ENCODE measurements around the gene FAP. TPM values are rescaled to one million over a fixed set of nuclear protein-coding genes. Genes with fewer than 3 reads are reported as not detected.

Gene FAP
- total and polyA plus RNA-seq, 2 of the 8 experiments (the other 6 are each of a cell fraction or from before 2014, with no cell fraction given) = not detected

GRCh38 chr2:162232027-162232426 is 11.2 kb downstream of the FAP start:
- H2BK12ac ChIP-seq (ENCODE audit: low read depth, low read length) = no peak overlapping the region
- H2BK20ac ChIP-seq (ENCODE audit: low read length) = no peak overlapping the region
- H4K20me1 ChIP-seq (replicated peaks in 1 of 2; ENCODE audit: control insufficient read depth in 1 of 2, insufficient read depth in 2 of 2, low read length in 2 of 2) = no peaks in the 10 kb centered on the region
- H3K9ac ChIP-seq (replicated peaks in 1 of 4; ENCODE audit: extremely low read depth in 1 of 4, low read depth in 3 of 4, low read length in 3 of 4) = no peak overlapping the region
- H3K14ac ChIP-seq (ENCODE audit: insufficient read length) = no peak overlapping the region
- H3K18ac ChIP-seq (ENCODE audit: extremely low read depth, low read length) = no peak overlapping the region
- no peaks in the 10 kb centered on the region for H3K27me3 ChIP-seq (replicated peaks in 1 of 4; ENCODE audit: control insufficient read depth in 3 of 4, extremely low read depth in 1 of 4, insufficient read depth in 3 of 4, low read length in 3 of 4)
- peaks cover 0 to 9% of the 10 kb centered on the region in 2 experiments; a peak in 1 of 4 replicates for H3K9me3 ChIP-seq (ENCODE audit: insufficient read depth in 2 of 2, low read depth in 1 of 2, low read length in 1 of 2)
- no peaks in the 10 kb centered on the region for H3K79me1 ChIP-seq (ENCODE audit: low read depth, low read length)
- CTCF ChIA-PET (ENCODE audit: partially characterized antibody) = interaction anchor here (1.2 to 2.6 kb wide), 3 partner anchors 9 to 66 kb away, joined by 5 to 15 read pairs (median 13); no protein-coding TSS in a partner anchor
- H3K23me2 ChIP-seq (ENCODE audit: low read depth, low read length) = no peaks in the 10 kb centered on the region
- WGBS, 2 experiments (ENCODE audit: extremely low coverage in 1 of 2, insufficient coverage in 1 of 2, insufficient read length in 1 of 2, insufficient replicate concordance in 2 of 2, low coverage in 1 of 2, low lambda C conversion rate in 2 of 2, missing lambda C conversion rate in 1 of 2) = 90% methylated on average over 2 of the region's 2 CpGs; no CpG with 5 or more reads in 1 of the 2 experiments
- H2AK5ac ChIP-seq (ENCODE audit: low read depth, low read length) = no peak overlapping the region
- no peak overlapping the region for H4K91ac ChIP-seq (replicated peaks; ENCODE audit: insufficient read length, low read length)
- no peak overlapping the region for H2BK120ac ChIP-seq (replicated peaks; ENCODE audit: low read depth, low read length)
- no peak overlapping the region for H2BK15ac ChIP-seq (ENCODE audit: low read length)
- FAIRE-seq (no peak), DNase-seq (ENCODE audit: low read depth in 1 of 2, low spot score in 2 of 2) (no peak)
- no peaks in the 10 kb centered on the region for H3K4me1 ChIP-seq (replicated peaks in 1 of 4; ENCODE audit: control insufficient read depth in 3 of 4, insufficient read depth in 4 of 4, low read length in 3 of 4)
- no peak overlapping the region for H3K23ac ChIP-seq (ENCODE audit: insufficient read length)
- no peak overlapping the region for H4K8ac ChIP-seq (ENCODE audit: extremely low read depth, insufficient read depth, low read length)
- H2BK5ac ChIP-seq (ENCODE audit: low read depth, low read length) = no peak overlapping the region
- POLR2A ChIA-PET (ENCODE audit: partially characterized antibody) = no interaction called here
- H3K4ac ChIP-seq (replicated peaks; ENCODE audit: insufficient read length, low read depth, low read length) = no peak overlapping the region
- no peak overlapping the region for H2AFZ ChIP-seq (ENCODE audit: low read length)
- H3K4me2 ChIP-seq (ENCODE audit: insufficient read depth in 1 of 2, low read depth in 2 of 2, low read length in 2 of 2) = no peak overlapping the region
- H3K4me3 ChIP-seq (ENCODE audit: extremely low read depth in 1 of 4, insufficient read depth in 2 of 4, low read depth in 3 of 4, low read length in 4 of 4) = no peak overlapping the region
- H3K56ac ChIP-seq (replicated peaks; ENCODE audit: insufficient read length, low read depth, low read length) = no peak overlapping the region
- no peaks in the 10 kb centered on the region for H3K79me2 ChIP-seq (ENCODE audit: control insufficient read depth in 1 of 2, insufficient read depth in 2 of 2, low read length in 2 of 2)
- no peaks in the 10 kb centered on the region for H3K36me3 ChIP-seq (ENCODE audit: control insufficient read depth in 2 of 4, insufficient read depth in 4 of 4, low read length in 3 of 4)
- H3K27ac ChIP-seq (ENCODE audit: low read depth, low read length) = no peak overlapping the region
- no peak overlapping the region for H4K5ac ChIP-seq (ENCODE audit: insufficient read length, low read depth, low read length)
- TF ChIP-seq KDM5A (IDR thresholded peaks at IDR 0.05; ENCODE audit: low read length) = no peak
- no peak for TF ChIP-seq CBX5 (IDR thresholded peaks at IDR 0.05; ENCODE audit: low read depth, low read length)
- no peak for TF ChIP-seq YY1 (IDR thresholded peaks at IDR 0.05; ENCODE audit: low read depth, low read length)
- TF ChIP-seq POLR2A (IDR thresholded peaks at IDR 0.05; ENCODE audit: control extremely low read depth in 1 of 2, low read depth in 2 of 2, low read length in 2 of 2) = no peak
- TF ChIP-seq GABPA (IDR thresholded peaks at IDR 0.05; ENCODE audit: borderline replicate concordance, insufficient read depth, low read length) = no peak
- no peak for TF ChIP-seq EGR1 (IDR thresholded peaks at IDR 0.05; ENCODE audit: borderline replicate concordance, low read depth, low read length)
- TF ChIP-seq SIRT6 (IDR thresholded peaks at IDR 0.05; ENCODE audit: low read length) = no peak
- TF ChIP-seq EP300 (IDR thresholded peaks at IDR 0.05; ENCODE audit: borderline replicate concordance in 1 of 2, low read depth in 2 of 2, low read length in 2 of 2) = no peak
- no peak for TF ChIP-seq EZH2 (IDR thresholded peaks at IDR 0.05; ENCODE audit: low read depth, low read length, severe bottlenecking)
- TF ChIP-seq CHD2 (IDR thresholded peaks at IDR 0.05; ENCODE audit: low read length) = no peak
- no peak for TF ChIP-seq JUND (IDR thresholded peaks at IDR 0.05; ENCODE audit: low read length)
- no peak for TF ChIP-seq NANOG (IDR thresholded peaks at IDR 0.05; ENCODE audit: insufficient read depth, low read depth, low read length, poor library complexity, severe bottlenecking)
- no peak for TF ChIP-seq POU5F1 (IDR thresholded peaks at IDR 0.05; ENCODE audit: low read depth, low read length)
- no peak for TF ChIP-seq POLR2AphosphoS5 (IDR thresholded peaks at IDR 0.05; ENCODE audit: low read depth, low read length)

Data from H1 (cell line).